Heart left ventricle (tissue), 16 donors: Measurements from ENCODE around the gene NAPG. TPM values are rescaled to one million over a fixed set of nuclear protein-coding genes. Genes with fewer than 3 reads are reported as not detected.
"Not testable (repeated sequence)": the region's sequence is repeated elsewhere in the genome, so short reads cannot be mapped to it uniquely, and the experiment has no call there.

Source experiments
- ATAC-seq, 4 donors: fragments of 200-7000 bp; cut with Tn5 transposase; one replicate each; pipeline ENCODE4 v1.9.1; 2020 to 2022; ENCODE audit warnings: moderate library complexity in 4 of 4, mild to moderate bottlenecking in 3 of 4, moderate number of reproducible peaks in 1 of 4
- DNase-seq, 5 donors: peaks; one replicate each; pipeline ENCODE4 v3.0.0-alpha.2; 2020
- H3K27ac ChIP-seq, 12 donors: fragments of 200-600 bp; sonication (generic) in 4 of 12; one replicate each; pipeline versions ENCODE4 v1.5.0 to v1.8.0; 2016 to 2022; ENCODE audit warnings: mild to moderate bottlenecking in 2 of 12
- H3K27me3 ChIP-seq, 9 donors: fragments of 200-600 bp; sonication (generic) in 2 of 9; one replicate each; pipeline versions ENCODE4 v1.5.1 to v1.8.0; 2016 to 2022; ENCODE audit warnings: mild to moderate bottlenecking in 3 of 9
- H3K36me3 ChIP-seq, 9 donors: fragments of 200-600 bp; sonication (generic) in 2 of 9; one replicate each; pipeline versions ENCODE4 v1.5.0 to v1.8.0; 2018 to 2022; ENCODE audit warnings: mild to moderate bottlenecking in 2 of 9
- H3K4me1 ChIP-seq, 12 donors: fragments of 200-600 bp; sonication (generic) in 4 of 12; one replicate each; pipeline versions ENCODE4 v1.5.0 to v1.8.0; 2016 to 2022; ENCODE audit warnings: mild to moderate bottlenecking in 3 of 12
- H3K4me3 ChIP-seq, 12 donors: fragments of 200-600 bp; sonication (generic) in 4 of 12; one replicate each; pipeline versions ENCODE4 v1.5.0 to v1.8.0; 2017 to 2022; ENCODE audit warnings: mild to moderate bottlenecking in 9 of 12, moderate library complexity in 4 of 12
- H3K9me3 ChIP-seq, 12 donors: fragments of 200-600 bp; sonication (generic) in 4 of 12; one replicate each; pipeline versions ENCODE4 v1.5.0 to v1.8.0; 2016 to 2022; ENCODE audit warnings: mild to moderate bottlenecking in 1 of 12
- POLR2A ChIP-seq, 2 donors: fragments of 450-650 bp; IDR thresholded peaks; one replicate each; pipeline ENCODE4 v1.6.1; 2017; ENCODE audit warnings: antibody characterized with exemption in 2 of 2, mild to moderate bottlenecking in 2 of 2, moderate library complexity in 2 of 2
- WGBS, 4 donors: extraction: QIAGEN DNeasy Blood & Tissue Kit in 2 of 4; methylation state at CpG; one replicate each; pipeline versions ENCODE4 v1.1.5 to v1.1.7; 2013 to 2018; 5-methylcytosine and 5-hydroxymethylcytosine counted together
- intact Hi-C, 10 donors: fragments of 100-400 bp; cut with DNase I; formaldehyde crosslinking; loops; one replicate each; pipeline versions ENCODE4 v1.11.1 to v1.14.2; 2022
- polyA plus RNA-seq, 2 donors: library from polyadenylated mRNA; stranded (reverse); fragments of 200-250 nt; gene quantifications; one replicate each; pipeline ENCODE4 v1.2.3, GENCODE V29; 2013
- total RNA-seq, 9 donors: library from RNA; depleted of rRNA in 2 of 9; stranded (reverse); fragments of >200 nt in 2 of 9; fragmentation: NEBNext Ultra II Directional in 3 of 9; extraction: Animal tissue kit (Norgen Biotek cat#: 25700) in 3 of 9; gene quantifications; one replicate each; pipeline versions ENCODE4 v1.1.0 to v1.2.4, GENCODE V29; 2016 to 2023
- TF ChIP-seq, protein P1 (sequence below), 12 donors: fragments of 200-600 bp; sonication (generic) in 4 of 12; IDR thresholded peaks; one replicate each; pipeline versions ENCODE4 v1.5.0 to v1.8.0; 2018 to 2022; ENCODE audit warnings: antibody characterized with exemption in 12 of 12, mild to moderate bottlenecking in 5 of 12
- donor health status: ischemic (EF 13 %, LVEDD 7.1; RV severe dilation, severe dysfunction).
- donor health status: healthy with polysubstance abuse.
- donor health status: DM: no; HTN: yes; CAD: no.
- donor health status: DM: no; HTN: no; CAD: no.
- donor health status: ischemic (EF 25% LVEDD 6.9; RV normal size, moderate dysfunction).
- donor health status: ischemic (EF 25% LVEDD 5.7; RV mildly dilated, moderate dysfunction).
- donor health status: healthy.
- donor health status: DM: yes; HTN: yes; CAD: no.
- donor health status: ischemic (EF 35%, LVEDD 5.7; RV mildly dilated, moderate dysfunction).
- donor health status: nonischemic (EF 11% LVEDD 7.7; RV severe dilation, severe dysfunction).
- donor health status: DM: yes; HTN: yes; CAD: no.
- donor health status: PGD.
- donor health status: ischemic (EF 29% LVEDD 5.4; RV normal size, mild dysfunction).
- donor health status: nonischemic (EF 23%, LVEDD 6.1; RV moderate dilation, normal function).

The NAPG gene
- total and polyA plus RNA-seq, 11 donors, result 12.7 to 46.3 (median 34.5) TPM

DNA sequence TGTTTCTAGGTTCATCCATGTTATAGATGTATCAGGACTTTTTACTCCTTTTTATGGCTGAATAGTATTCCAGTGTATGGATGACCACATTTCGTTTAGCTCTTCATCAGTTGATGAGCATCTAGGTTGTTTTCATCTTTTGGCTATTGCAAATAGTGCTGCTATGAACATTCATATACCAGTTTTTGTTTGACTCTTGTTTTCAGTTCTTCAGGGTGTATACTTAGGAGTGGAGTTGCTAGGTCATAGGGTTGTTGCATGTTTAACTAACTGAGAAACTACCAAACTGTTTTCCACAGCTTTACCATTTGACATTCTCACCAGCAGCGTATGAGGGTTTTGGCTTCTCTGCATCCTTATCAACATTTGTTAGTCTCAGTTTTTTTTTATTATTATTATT lies 25.8 kb upstream of the NAPG start:
- Histone ChIP-seq H3K36me3 (no peaks in the 10 kb centered on the region), H3K27me3 (no peaks in the 10 kb centered on the region), H3K9me3 (peaks cover 0 to 10% (median 1%) of the 10 kb centered on the region in 12 donors), H3K4me3 (no peak overlapping the region), H3K4me1 (peaks cover 0 to 7% (median 0%) of the 10 kb centered on the region in 12 donors), H3K27ac (no peak overlapping the region)
- 47 to 96% (median 56%) methylated on average over 2 of the region's 2 CpGs for WGBS, 4 donors
- no peak for DNase-seq
- TF ChIP-seq, protein P1, sequence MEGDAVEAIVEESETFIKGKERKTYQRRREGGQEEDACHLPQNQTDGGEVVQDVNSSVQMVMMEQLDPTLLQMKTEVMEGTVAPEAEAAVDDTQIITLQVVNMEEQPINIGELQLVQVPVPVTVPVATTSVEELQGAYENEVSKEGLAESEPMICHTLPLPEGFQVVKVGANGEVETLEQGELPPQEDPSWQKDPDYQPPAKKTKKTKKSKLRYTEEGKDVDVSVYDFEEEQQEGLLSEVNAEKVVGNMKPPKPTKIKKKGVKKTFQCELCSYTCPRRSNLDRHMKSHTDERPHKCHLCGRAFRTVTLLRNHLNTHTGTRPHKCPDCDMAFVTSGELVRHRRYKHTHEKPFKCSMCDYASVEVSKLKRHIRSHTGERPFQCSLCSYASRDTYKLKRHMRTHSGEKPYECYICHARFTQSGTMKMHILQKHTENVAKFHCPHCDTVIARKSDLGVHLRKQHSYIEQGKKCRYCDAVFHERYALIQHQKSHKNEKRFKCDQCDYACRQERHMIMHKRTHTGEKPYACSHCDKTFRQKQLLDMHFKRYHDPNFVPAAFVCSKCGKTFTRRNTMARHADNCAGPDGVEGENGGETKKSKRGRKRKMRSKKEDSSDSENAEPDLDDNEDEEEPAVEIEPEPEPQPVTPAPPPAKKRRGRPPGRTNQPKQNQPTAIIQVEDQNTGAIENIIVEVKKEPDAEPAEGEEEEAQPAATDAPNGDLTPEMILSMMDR (IDR thresholded peaks at IDR 0.05), result no peak
- TF ChIP-seq POLR2A (IDR thresholded peaks at IDR 0.05), result no peak
- ATAC-seq, result no peak
- intact Hi-C loops, result no loop called here

DNA sequence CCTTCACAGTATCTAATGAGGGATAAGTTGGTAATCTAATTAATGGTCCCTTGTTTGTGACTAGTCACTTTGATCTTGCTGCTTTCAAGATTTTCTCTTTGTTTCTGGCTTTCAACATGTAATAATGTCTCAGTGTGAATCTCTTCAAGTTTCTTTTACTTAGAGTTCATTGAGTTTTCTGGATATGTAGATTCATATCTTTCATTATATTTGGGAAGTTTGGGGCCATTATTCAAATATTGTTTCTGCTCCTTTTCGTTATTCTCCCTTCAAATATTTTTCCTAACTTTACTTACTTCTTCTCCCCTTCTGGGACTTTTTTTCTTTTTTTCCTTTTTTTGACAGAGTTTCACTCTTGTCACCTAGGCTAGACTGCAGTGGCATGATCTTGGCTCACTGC lies 21.1 kb upstream of the NAPG start:
- no peak overlapping the region for H3K27ac ChIP-seq
- H3K4me1 ChIP-seq, result no peaks in the 10 kb centered on the region
- ATAC-seq (no peak), DNase-seq (no peak)
- no peaks in the 10 kb centered on the region for H3K27me3 ChIP-seq
- intact Hi-C loops, result no loop called here
- H3K36me3 ChIP-seq, result no peaks in the 10 kb centered on the region
- WGBS, 4 donors, result 83 to 94% (median 87%) methylated on average over 1 of the region's 1 CpG
- H3K9me3 ChIP-seq, result peaks cover 0 to 29% (median 15%) of the 10 kb centered on the region in 12 donors
- no peak overlapping the region for H3K4me3 ChIP-seq
- no peak for TF ChIP-seq POLR2A (IDR thresholded peaks at IDR 0.05)
- TF ChIP-seq, protein P1 (IDR thresholded peaks at IDR 0.05), result no peak

DNA sequence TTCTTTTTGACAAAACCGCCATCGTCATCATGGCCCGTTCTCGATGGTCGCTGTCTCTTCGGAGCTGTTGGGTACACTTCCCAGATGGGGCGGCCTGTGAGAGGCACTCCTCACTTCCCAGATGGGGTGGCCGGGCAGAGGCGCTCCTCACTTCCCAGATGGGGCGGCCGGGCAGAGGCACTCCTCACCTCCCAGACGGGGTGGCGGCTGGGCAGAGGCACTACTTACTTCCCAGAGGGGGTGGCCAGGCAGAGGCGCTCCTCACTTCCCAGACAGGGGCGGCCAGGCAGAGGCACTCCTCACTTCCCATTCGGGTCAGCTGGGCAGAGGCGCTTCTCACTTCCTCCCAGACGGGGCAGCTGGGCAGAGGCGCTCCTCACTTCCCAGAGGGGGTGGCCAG lies 19.9 kb upstream of the NAPG start:
- ATAC-seq, H3K4me1 ChIP-seq, DNase-seq, H3K36me3 ChIP-seq, intact Hi-C loops, H3K4me3 ChIP-seq, H3K27me3 ChIP-seq, H3K27ac ChIP-seq: not testable (repeated sequence)
- H3K9me3 ChIP-seq, result peaks cover 0 to 29% (median 15%) of the 10 kb centered on the region in 12 donors
- 83 to 97% (median 91%) methylated on average over 14 to 19 of the region's 19 CpGs for WGBS, 4 donors

DNA sequence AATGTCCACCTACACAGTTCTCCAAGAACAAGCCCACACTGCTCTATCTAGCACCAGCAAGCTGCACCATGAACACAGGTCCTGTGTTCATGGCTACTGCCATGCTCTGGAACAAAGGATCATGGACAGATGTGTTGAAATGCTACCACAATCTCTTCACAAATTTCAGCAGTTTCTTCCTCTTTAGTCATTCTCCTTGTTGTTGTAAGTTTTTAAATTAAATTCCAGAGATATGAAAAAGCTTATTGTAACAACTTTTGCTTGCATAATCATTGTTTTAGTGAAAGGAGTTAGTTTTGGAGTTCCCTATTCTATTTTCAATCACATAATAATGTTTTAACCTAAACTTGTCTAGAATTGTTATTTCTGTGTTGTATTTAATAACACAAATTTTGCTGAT lies 17.2 kb upstream of the NAPG start:
- intact Hi-C loops, result no loop called here
- peaks cover 0 to 29% (median 15%) of the 10 kb centered on the region in 12 donors for H3K9me3 ChIP-seq
- no peaks in the 10 kb centered on the region for H3K36me3 ChIP-seq
- H3K27ac ChIP-seq, result no peak overlapping the region
- TF ChIP-seq POLR2A (IDR thresholded peaks at IDR 0.05), result no peak
- TF ChIP-seq, protein P1 (IDR thresholded peaks at IDR 0.05), result no peak
- no peak overlapping the region for H3K4me3 ChIP-seq
- ATAC-seq, result no peak
- H3K4me1 ChIP-seq, result no peaks in the 10 kb centered on the region
- no peaks in the 10 kb centered on the region for H3K27me3 ChIP-seq
- DNase-seq, result no peak

DNA sequence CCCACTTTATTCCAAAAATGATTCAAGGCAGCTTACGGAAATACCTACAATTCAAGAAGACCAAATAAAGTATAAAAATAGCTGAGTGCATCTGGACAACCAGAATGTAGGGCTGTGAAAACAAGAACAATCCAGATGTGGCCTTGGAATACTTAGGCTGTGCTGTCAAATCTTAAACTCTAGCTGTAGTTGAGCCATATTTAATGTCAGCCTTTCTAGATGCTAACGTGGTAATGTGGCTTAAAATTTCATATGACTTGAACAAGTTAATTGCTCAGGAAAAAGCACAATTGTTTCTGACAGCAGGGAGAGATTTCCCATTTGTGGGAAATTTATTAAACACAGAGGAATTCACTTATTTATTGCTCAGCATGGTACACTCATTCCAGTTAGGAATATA lies 14.6 kb upstream of the NAPG start:
- 73 to 91% (median 80%) methylated on average over 2 of the region's 2 CpGs for WGBS, 4 donors

More for the DNA sequence above, 14.6 kb upstream of the NAPG start:
- Histone ChIP-seq H3K27me3 (no peaks in the 10 kb centered on the region), H3K27ac (no peak overlapping the region), H3K9me3 (peaks cover 0 to 21% (median 12%) of the 10 kb centered on the region in 12 donors), H3K4me3 (no peak overlapping the region), H3K4me1 (peaks cover 0 to 4% (median 0%) of the 10 kb centered on the region in 12 donors), H3K36me3 (no peaks in the 10 kb centered on the region)
- intact Hi-C loops, result loop anchor here in 5 of 10 donors (5.0 to 10.0 kb wide), 10 partner anchors 54 to 506 kb away; no protein-coding TSS in a partner anchor
- ATAC-seq (no peak), DNase-seq (no peak)
- TF ChIP-seq POLR2A (IDR thresholded peaks at IDR 0.05), result no peak
- TF ChIP-seq, protein P1 (IDR thresholded peaks at IDR 0.05), result no peak
